T-cell (primary cell): Measurements from ENCODE around the gene CEP250. TPM values are rescaled to one million over a fixed set of nuclear protein-coding genes. Genes with fewer than 3 reads are reported as not detected.
"Not testable (repeated sequence)": the region's sequence is repeated elsewhere in the genome, so short reads cannot be mapped to it uniquely, and the experiment has no call there.

Source experiments
- ATAC-seq, 4 experiments: fragments of 200-7000 bp in 3 of 4; fragments of 150-1000 bp in 1 of 4; cut with Tn5 transposase; replicated peaks in 1 of 4; 1 replicate in 3 of 4; 2 replicates in 1 of 4; pipeline ENCODE4 v1.10.0; 2021; ENCODE audit warnings: moderate library complexity in 3 of 4, mild to moderate bottlenecking in 2 of 4, moderate number of reproducible peaks in 1 of 4
- CTCF ChIA-PET, 2 donors: fragments of 300-600 bp; sonication (Branson Sonifier 250); formaldehyde crosslinking; loops; one replicate each; lab custom pipeline; 2022; ENCODE audit warnings: antibody characterized with exemption in 2 of 2; lab: Charles Lee
- POLR2A ChIA-PET, 2 donors: fragments of 300-600 bp; sonication (Branson Sonifier 250); formaldehyde crosslinking; loops; one replicate each; lab custom pipeline; 2022; ENCODE audit warnings: antibody characterized with exemption in 2 of 2; lab: Charles Lee
- DNase-seq, 35 experiments: peaks; one replicate each; pipeline versions ENCODE4 v3.0.0 to v3.0.0-alpha.2; 2013 to 2023
- H3K27ac ChIP-seq: one replicate; pipeline ENCODE4 v1.5.1; 2013; ENCODE audit warnings: low read length
- H3K27me3 ChIP-seq, 2 experiments: replicated peaks in 1 of 2; 1 replicate in 1 of 2; 2 replicates in 1 of 2; pipeline versions ENCODE4 v1.6.1 to v1.7.0; 2013; ENCODE audit warnings: low read length in 1 of 2, mixed read lengths in 1 of 2; ENCODE audit not compliant: control insufficient read depth in 2 of 2, insufficient read depth in 2 of 2; ENCODE audit errors: extremely low read depth in 1 of 2
- H3K36me3 ChIP-seq, 2 donors: 1 replicate in 1 of 2; 2 replicates in 1 of 2; pipeline versions ENCODE4 v1.6.1 to v1.7.0; 2013; ENCODE audit warnings: low read length in 1 of 2; ENCODE audit not compliant: control insufficient read depth in 2 of 2, insufficient read depth in 1 of 2; ENCODE audit errors: extremely low read depth in 1 of 2
- H3K4me1 ChIP-seq, 2 experiments: 1 replicate in 1 of 2; 2 replicates in 1 of 2; pipeline versions ENCODE4 v1.6.1 to v1.7.0; 2013; ENCODE audit warnings: low read length in 2 of 2, mixed read lengths in 1 of 2; ENCODE audit not compliant: insufficient read depth in 2 of 2, control insufficient read depth in 1 of 2; ENCODE audit errors: extremely low read depth in 1 of 2
- H3K4me3 ChIP-seq, 2 donors: 1 replicate in 1 of 2; 2 replicates in 1 of 2; pipeline versions ENCODE4 v1.5.1 to v1.7.0; 2013; ENCODE audit warnings: mild to moderate bottlenecking in 2 of 2, low read length in 1 of 2, moderate library complexity in 1 of 2; ENCODE audit not compliant: control insufficient read depth in 1 of 2; ENCODE audit errors: extremely low read depth in 1 of 2
- H3K9me3 ChIP-seq: 2 replicates; pipeline ENCODE4 v1.7.0; 2013
- H3K27ac Mint-ChIP-seq, 2 donors: one replicate each; pipeline ENCODE4 v1.8.0; 2020 to 2021; ENCODE audit warnings: mild to moderate bottlenecking in 2 of 2, mixed read lengths in 2 of 2
- H3K27me3 Mint-ChIP-seq, 2 donors: one replicate each; pipeline ENCODE4 v1.8.0; 2021 to 2022; ENCODE audit warnings: mixed read lengths in 2 of 2
- H3K36me3 Mint-ChIP-seq: one replicate; pipeline ENCODE4 v1.8.0; 2021; ENCODE audit warnings: mixed read lengths
- H3K4me1 Mint-ChIP-seq, 3 donors: one replicate each; pipeline ENCODE4 v1.8.0; 2020 to 2022; ENCODE audit warnings: mixed read lengths in 3 of 3, mild to moderate bottlenecking in 1 of 3
- H3K4me3 Mint-ChIP-seq, 3 donors: one replicate each; pipeline ENCODE4 v1.8.0; 2020 to 2022; ENCODE audit warnings: mild to moderate bottlenecking in 3 of 3, mixed read lengths in 3 of 3, moderate library complexity in 3 of 3
- H3K9me3 Mint-ChIP-seq, 3 donors: one replicate each; pipeline ENCODE4 v1.8.0; 2020 to 2022; ENCODE audit warnings: mixed read lengths in 3 of 3
- whole genome bisulfite sequencing: methylation state at CpG from one replicate; pipeline ENCODE4 v1.1.5; 2013; ENCODE audit warnings: missing lambda C conversion rate; ENCODE audit not compliant: insufficient coverage; 5-methylcytosine and 5-hydroxymethylcytosine counted together
- total RNA-seq, 35 experiments: library from RNA in 6 of 35; stranded (reverse) in 6 of 35; fragments of 120-200 nt in 1 of 35; gene quantifications; one replicate each; pipeline versions ENCODE4 v1.2.1 to v1.2.4 and lab custom pipeline; 2013 to 2026

The CEP250 gene
- total RNA-seq, 5 donors from 2014 or later (not counting 1 experiment from before 2014, with no cell fraction given), result 45.7 to 70.7 (median 67.4) TPM

GRCh38 chr20:35542990-35543389, 87.6 kb downstream of the CEP250 start:
- peak overlapping the region in 1 of 2 donors; percentile 58 for H3K27ac Mint-ChIP-seq
- ATAC-seq (no peak), DNase-seq (no peak)
- H3K27me3 Mint-ChIP-seq, result no peaks in the 10 kb centered on the region
- no peaks in the 10 kb centered on the region for H3K9me3 Mint-ChIP-seq
- WGBS, result no CpG with 5 or more reads among the region's 1 CpG
- no peaks in the 10 kb centered on the region for H3K9me3 ChIP-seq
- peaks cover 10% of the 10 kb centered on the region for H3K36me3 Mint-ChIP-seq
- H3K4me3 Mint-ChIP-seq, result peak overlapping the region; percentile 83 to 88 (median 86)
- no peak overlapping the region for H3K4me3 ChIP-seq
- peaks cover 0 to 21% of the 10 kb centered on the region in 2 donors for H3K36me3 ChIP-seq
- H3K27me3 ChIP-seq, result no peaks in the 10 kb centered on the region
- peaks cover 17 to 26% (median 25%) of the 10 kb centered on the region in 3 donors for H3K4me1 Mint-ChIP-seq
- H3K4me1 ChIP-seq, result peaks cover 3 to 16% of the 10 kb centered on the region in 2 experiments
- ChIA-PET CTCF (interaction anchor here in 1 of 2 donors (0.6 kb wide), 1 partner anchor 302 kb away, joined by 3 read pairs; no protein-coding TSS in a partner anchor), POLR2A (interaction anchor here (0.5 kb wide), 2 partner anchors 80 to 200 kb away, joined by 4 read pairs; no protein-coding TSS in a partner anchor)
- H3K27ac ChIP-seq, result peak overlapping the region; percentile 73

GRCh38 chr20:35544436-35544835, 89.0 kb downstream of the CEP250 start:
- H3K36me3 ChIP-seq, result peaks cover 0 to 35% of the 10 kb centered on the region in 2 donors
- over 99% methylated on average over 12 of the region's 16 CpGs for WGBS
- H3K4me3 ChIP-seq, result no peak overlapping the region
- H3K27me3 Mint-ChIP-seq, result no peaks in the 10 kb centered on the region
- no peak overlapping the region for H3K27ac Mint-ChIP-seq
- no peak overlapping the region for H3K4me3 Mint-ChIP-seq
- H3K9me3 ChIP-seq, result no peaks in the 10 kb centered on the region
- ChIA-PET CTCF (no interaction called here), POLR2A (interaction anchor here in 1 of 2 donors (0.6 kb wide), 1 partner anchor 388 kb away, joined by 4 read pairs; no protein-coding TSS in a partner anchor)
- H3K36me3 Mint-ChIP-seq, result peaks cover 19% of the 10 kb centered on the region
- no peaks in the 10 kb centered on the region for H3K9me3 Mint-ChIP-seq
- ATAC-seq, result no peak
- H3K4me1 Mint-ChIP-seq, result peaks cover 17 to 26% (median 25%) of the 10 kb centered on the region in 3 donors
- H3K27me3 ChIP-seq, result no peaks in the 10 kb centered on the region
- peaks cover 3 to 16% of the 10 kb centered on the region in 2 experiments for H3K4me1 ChIP-seq
- no peak for DNase-seq
- no peak overlapping the region for H3K27ac ChIP-seq

GRCh38 chr20:35544941-35545340, 89.5 kb downstream of the CEP250 start:
- 100% methylated on average over 3 of the region's 7 CpGs for WGBS
- DNase-seq, result not testable (repeated sequence)

GRCh38 chr20:35546127-35546526, 90.7 kb downstream of the CEP250 start:
- peaks cover 14 to 25% (median 23%) of the 10 kb centered on the region in 3 donors for H3K4me1 Mint-ChIP-seq
- H3K36me3 ChIP-seq, result peaks cover 3 to 47% of the 10 kb centered on the region in 2 donors
- CTCF ChIA-PET, result interaction anchor here in 1 of 2 donors (0.7 kb wide), 1 partner anchor 599 kb away, joined by 3 read pairs; no protein-coding TSS in a partner anchor
- H3K27me3 Mint-ChIP-seq, result no peaks in the 10 kb centered on the region
- no peak overlapping the region for H3K27ac ChIP-seq
- peaks cover 24% of the 10 kb centered on the region for H3K36me3 Mint-ChIP-seq
- H3K9me3 ChIP-seq, result no peaks in the 10 kb centered on the region
- no peak overlapping the region for H3K4me3 Mint-ChIP-seq
- ATAC-seq (no peak), DNase-seq (no peak)
- H3K4me3 ChIP-seq, result no peak overlapping the region
- POLR2A ChIA-PET, result interaction anchor here in 1 of 2 donors (0.8 kb wide), 1 partner anchor 73 kb away, joined by 3 read pairs; no protein-coding TSS in a partner anchor
- peaks cover 3 to 16% of the 10 kb centered on the region in 2 experiments for H3K4me1 ChIP-seq
- no peak overlapping the region for H3K27ac Mint-ChIP-seq
- 86% methylated on average over 1 of the region's 1 CpG for WGBS
- H3K27me3 ChIP-seq, result no peaks in the 10 kb centered on the region
- H3K9me3 Mint-ChIP-seq, result no peaks in the 10 kb centered on the region

More at GRCh38 chr20:35544941-35545340, 89.5 kb downstream of the CEP250 start:
- H3K27me3 Mint-ChIP-seq, CTCF ChIA-PET, H3K27ac ChIP-seq, H3K4me3 ChIP-seq, H3K9me3 Mint-ChIP-seq, H3K4me3 Mint-ChIP-seq, H3K27ac Mint-ChIP-seq, ATAC-seq, H3K27me3 ChIP-seq, H3K9me3 ChIP-seq: not testable (repeated sequence)
- H3K36me3 Mint-ChIP-seq, result peaks cover 22% of the 10 kb centered on the region
- peaks cover 17 to 26% (median 25%) of the 10 kb centered on the region in 3 donors for H3K4me1 Mint-ChIP-seq
- H3K4me1 ChIP-seq, result peaks cover 3 to 16% of the 10 kb centered on the region in 2 experiments
- POLR2A ChIA-PET, result interaction anchor here (0.6 to 0.7 kb wide), 2 partner anchors 134 to 388 kb away, joined by 4 read pairs; no protein-coding TSS in a partner anchor
- H3K36me3 ChIP-seq, result peaks cover 0 to 39% of the 10 kb centered on the region in 2 donors

- H3K4me3 Mint-ChIP-seq, result no peak overlapping the region
- ChIA-PET CTCF (no interaction called here), POLR2A (no interaction called here)
- H3K27me3 Mint-ChIP-seq, result no peaks in the 10 kb centered on the region
- H3K9me3 Mint-ChIP-seq, result no peaks in the 10 kb centered on the region
- H3K27ac ChIP-seq, result no peak overlapping the region
- H3K36me3 ChIP-seq, result peaks cover 3 to 59% of the 10 kb centered on the region in 2 donors
- H3K4me3 ChIP-seq, result no peak overlapping the region
- ATAC-seq (no peak), DNase-seq (no peak)
- peaks cover 24% of the 10 kb centered on the region for H3K36me3 Mint-ChIP-seq
- H3K9me3 ChIP-seq, result no peaks in the 10 kb centered on the region
- H3K27me3 ChIP-seq, result no peaks in the 10 kb centered on the region
- H3K27ac Mint-ChIP-seq, result no peak overlapping the region
- H3K4me1 Mint-ChIP-seq, result peaks cover 11 to 15% (median 13%) of the 10 kb centered on the region in 3 donors
- H3K4me1 ChIP-seq, result peaks cover 0 to 5% of the 10 kb centered on the region in 2 experiments
- 97% methylated on average over 5 of the region's 9 CpGs for WGBS
Observed at GRCh38 chr20:35547329-35547728, 91.9 kb downstream of the CEP250 start.

- DNase-seq, result no peak
- no peak overlapping the region for H3K27ac Mint-ChIP-seq
- ChIA-PET CTCF (no interaction called here), POLR2A (no interaction called here)
- H3K9me3 Mint-ChIP-seq, result no peaks in the 10 kb centered on the region
- H3K4me1 ChIP-seq, result no peaks in the 10 kb centered on the region
- H3K4me3 ChIP-seq, result no peak overlapping the region
- no peak overlapping the region for H3K4me3 Mint-ChIP-seq
- H3K27me3 Mint-ChIP-seq, result no peaks in the 10 kb centered on the region
- WGBS, result 93% methylated on average over 4 of the region's 4 CpGs
- peaks cover 20 to 79% of the 10 kb centered on the region in 2 donors for H3K36me3 ChIP-seq
- peaks cover 30% of the 10 kb centered on the region for H3K36me3 Mint-ChIP-seq
- H3K27me3 ChIP-seq, result no peaks in the 10 kb centered on the region
- H3K27ac ChIP-seq, result no peak overlapping the region
- ATAC-seq, result no peak
- H3K9me3 ChIP-seq, result no peaks in the 10 kb centered on the region
- H3K4me1 Mint-ChIP-seq, result no peaks in the 10 kb centered on the region
Observed at GRCh38 chr20:35551503-35551902, 96.1 kb downstream of the CEP250 start.
